Transverse colon (tissue), 4 donors: ENCODE data around the gene RNU1-3. TPM values are rescaled to one million over a fixed set of nuclear protein-coding genes. Genes with fewer than 3 reads are reported as not detected.
"Not testable (repeated sequence)": the region's sequence is repeated elsewhere in the genome, so short reads cannot be mapped to it uniquely, and the experiment has no call there.

Experiments
- DNase-seq: peaks from one replicate; pipeline ENCODE4 v3.0.0-alpha.2; 2019
- H3K27ac ChIP-seq, 4 donors: fragments of 200-600 bp; sonication (generic); 2 replicates each; pipeline ENCODE4 v1.5.1; 2016 to 2018; ENCODE audit warnings: inconsistent platforms in 4 of 4
- H3K27me3 ChIP-seq: fragments of 200-600 bp; sonication (generic); 2 replicates; pipeline ENCODE4 v1.5.1; 2017; ENCODE audit warnings: inconsistent platforms
- H3K36me3 ChIP-seq, 4 donors: fragments of 200-600 bp; sonication (generic); 2 replicates each; pipeline ENCODE4 v1.5.1; 2017 to 2019; ENCODE audit warnings: inconsistent platforms in 4 of 4
- H3K4me1 ChIP-seq, 4 donors: fragments of 200-600 bp; sonication (generic); 2 replicates each; pipeline ENCODE4 v1.5.1; 2017 to 2020; ENCODE audit warnings: inconsistent platforms in 4 of 4
- H3K4me3 ChIP-seq, 4 donors: fragments of 200-600 bp; sonication (generic); 1 replicate in 1 of 4; 2 replicates in 3 of 4; pipeline versions ENCODE4 v1.5.1 to v1.6.1; 2017 to 2019; ENCODE audit warnings: inconsistent platforms in 4 of 4
- H3K9me3 ChIP-seq, 2 donors: fragments of 200-600 bp; sonication (generic); 2 replicates each; pipeline ENCODE4 v1.5.1; 2017 to 2019; ENCODE audit warnings: inconsistent platforms in 2 of 2
- CTCF ChIP-seq, 5 experiments: fragments of 200-600 bp in 3 of 5; fragments of 450-650 bp in 2 of 5; sonication (generic) in 3 of 5; IDR thresholded peaks; 1 replicate in 2 of 5; 2 replicates in 3 of 5; pipeline ENCODE4 v1.5.1; 2016 to 2017; ENCODE audit warnings: antibody characterized with exemption in 5 of 5, inconsistent platforms in 3 of 5, mild to moderate bottlenecking in 2 of 5, moderate library complexity in 1 of 5
- EP300 ChIP-seq: sonication (generic); formaldehyde crosslinking; IDR thresholded peaks from one replicate; pipeline ENCODE4 v1.6.1; 2017; ENCODE audit warnings: antibody characterized with exemption, low read depth
- POLR2A ChIP-seq: fragments of 450-650 bp; IDR thresholded peaks from one replicate; pipeline ENCODE4 v1.6.1; 2016; ENCODE audit warnings: antibody characterized with exemption, mild to moderate bottlenecking, moderate library complexity
- POLR2AphosphoS5 ChIP-seq, 3 donors: sonication (generic); formaldehyde crosslinking; IDR thresholded peaks; one replicate each; pipeline ENCODE4 v1.6.1; 2016; ENCODE audit warnings: antibody characterized with exemption in 3 of 3
- WGBS, 2 donors: methylation state at CpG; one replicate each; pipeline ENCODE4 v1.1.5; 2018; ENCODE audit warnings: low coverage in 1 of 2; 5-methylcytosine and 5-hydroxymethylcytosine counted together
- in situ Hi-C, 4 donors: fragments of 200-750 bp; cut with MboI; loops; one replicate each; pipeline versions ENCODE4 v1.15.0 to v1.15.1; 2017; ENCODE audit warnings: low sequenced_read_pairs in 3 of 4, low pct_ligation_motif_present in 1 of 4, low pct_unique_long_range_greater_than_20kb in 1 of 4
- intact Hi-C: fragments of 100-400 bp; cut with DNase I; formaldehyde crosslinking; loops from one replicate; pipeline ENCODE4 v1.15.1; 2023; ENCODE audit warnings: low total_unique reads
- total RNA-seq, 4 donors: library from RNA; depleted of rRNA; stranded (reverse); fragments of >200 nt; gene quantifications; one replicate each; pipeline ENCODE4 v1.1.0, GENCODE V29; 2016

The RNU1-3 gene
- total RNA-seq, 4 donors from 2014 or later: under 0.01 TPM; not detected in 1

GRCh38 chr1:16632044-16632850 lies 34.5 kb downstream of the RNU1-3 start:
- H3K4me3 ChIP-seq, DNase-seq, H3K4me1 ChIP-seq, intact Hi-C loops, H3K27me3 ChIP-seq, H3K27ac ChIP-seq, H3K9me3 ChIP-seq: not testable (repeated sequence)
- peaks cover 0 to 54% (median 29%) of the 10 kb centered on the region in 4 donors for H3K36me3 ChIP-seq
- in situ Hi-C loops: loop anchor here in 1 of 4 donors (10.0 kb wide), 1 partner anchor 93 kb away; no protein-coding TSS in a partner anchor
- WGBS, 2 donors: 91 to 95% methylated on average over 7 to 14 of the region's 14 CpGs

- TF ChIP-seq EP300: no peak
- no peak for TF ChIP-seq POLR2A
- no peak for TF ChIP-seq CTCF (IDR thresholded peaks at IDR 0.05)
- no peak for TF ChIP-seq POLR2AphosphoS5 (IDR thresholded peaks at IDR 0.05)
- no peaks in the 10 kb centered on the region for H3K27me3 ChIP-seq
- H3K9me3 ChIP-seq: no peaks in the 10 kb centered on the region
- H3K4me3 ChIP-seq: no peak overlapping the region
- 91 to 94% methylated on average over 3 to 20 of the region's 20 CpGs for WGBS, 2 donors
- no peaks in the 10 kb centered on the region for H3K4me1 ChIP-seq
- H3K36me3 ChIP-seq: peaks cover 0 to 55% (median 29%) of the 10 kb centered on the region in 4 donors
- DNase-seq: peak; percentile 29
- H3K27ac ChIP-seq: no peak overlapping the region
- in situ Hi-C loops (loop anchor here in 1 of 4 donors (10.0 kb wide), 1 partner anchor 93 kb away; no protein-coding TSS in a partner anchor), intact Hi-C loops (no loop called here)
Observed at GRCh38 chr1:16631248-16632043, 35.3 kb downstream of the RNU1-3 start.

GRCh38 chr1:16630661-16631247 lies 36.0 kb downstream of the RNU1-3 start:
- H3K27me3 ChIP-seq: no peaks in the 10 kb centered on the region
- H3K27ac ChIP-seq: no peak overlapping the region
- in situ Hi-C loops: loop anchor here in 1 of 4 donors (10.0 kb wide), 1 partner anchor 94 kb away; no protein-coding TSS in a partner anchor
- H3K36me3 ChIP-seq: peaks cover 0 to 62% (median 31%) of the 10 kb centered on the region in 4 donors
- WGBS, 2 donors: 94 to 100% methylated on average over 8 to 36 of the region's 36 CpGs
- no peaks in the 10 kb centered on the region for H3K9me3 ChIP-seq
- no peak for TF ChIP-seq EP300
- intact Hi-C loops: no loop called here
- H3K4me1 ChIP-seq: no peaks in the 10 kb centered on the region
- DNase-seq: peak; percentile 24
- no peak overlapping the region for H3K4me3 ChIP-seq

GRCh38 chr1:16629916-16630530 lies 36.7 kb downstream of the RNU1-3 start:
- H3K4me3 ChIP-seq, H3K27ac ChIP-seq, intact Hi-C loops, H3K4me1 ChIP-seq, H3K9me3 ChIP-seq, H3K27me3 ChIP-seq: not testable (repeated sequence)
- H3K36me3 ChIP-seq: peaks cover 0 to 66% (median 32%) of the 10 kb centered on the region in 4 donors
- in situ Hi-C loops: loop anchor here in 1 of 4 donors (10.0 kb wide), 1 partner anchor 95 kb away; no protein-coding TSS in a partner anchor
- DNase-seq: peak; percentile 16
- WGBS, 2 donors: 93 to 96% methylated on average over 14 to 21 of the region's 21 CpGs

DNA sequence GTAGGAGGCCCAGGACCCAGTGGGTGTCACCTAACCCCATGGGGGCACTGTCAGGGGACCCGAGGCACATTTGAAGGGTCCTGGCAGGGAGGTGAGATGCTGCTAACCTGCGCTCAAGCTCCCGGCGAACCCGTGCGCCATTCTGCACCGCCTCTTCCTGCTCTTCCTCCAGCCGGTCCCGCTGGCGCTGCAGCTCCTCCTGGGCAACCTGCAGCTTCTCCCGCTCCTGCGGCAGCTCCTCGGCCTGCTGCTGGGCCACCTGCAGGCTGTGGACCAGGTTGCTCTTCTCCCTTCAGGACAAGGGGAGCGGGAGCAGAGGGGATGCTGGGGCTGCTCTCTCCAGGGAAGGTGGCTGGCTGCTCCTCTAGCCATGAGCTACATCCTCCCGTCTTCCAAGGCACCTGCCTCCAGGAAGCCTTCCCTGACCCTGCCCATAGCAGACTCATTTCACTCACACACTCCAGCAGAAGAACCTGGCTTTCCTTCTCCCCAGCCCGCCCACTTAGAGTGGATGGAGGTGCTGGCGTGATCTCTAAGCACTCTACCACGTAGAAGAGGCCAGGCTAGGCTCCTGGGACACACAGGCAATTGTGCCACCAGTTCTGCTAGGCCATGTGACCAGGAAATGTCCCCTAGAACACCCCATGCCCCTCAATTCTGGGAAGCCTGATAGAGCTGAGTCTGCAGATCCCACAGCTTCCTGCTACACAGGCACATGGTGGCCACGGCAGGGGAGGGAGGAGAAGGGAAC lies 38.2 kb downstream of the RNU1-3 start:
- H3K27ac ChIP-seq: no peak overlapping the region
- peaks cover 0 to 60% (median 28%) of the 10 kb centered on the region in 4 donors for H3K36me3 ChIP-seq
- H3K4me1 ChIP-seq: peaks cover 3 to 12% (median 11%) of the 10 kb centered on the region in 4 donors
- DNase-seq: peak; percentile 19
- in situ Hi-C loops (no loop called here), intact Hi-C loops (no loop called here)
- whole genome bisulfite sequencing, 2 donors: 88 to 91% methylated on average over 19 of the region's 19 CpGs
- no peaks in the 10 kb centered on the region for H3K27me3 ChIP-seq
- no peak overlapping the region for H3K4me3 ChIP-seq
- no peak for TF ChIP-seq EP300
- TF ChIP-seq POLR2A: no peak
- no peak for TF ChIP-seq POLR2AphosphoS5 (IDR thresholded peaks at IDR 0.05)
- TF ChIP-seq CTCF (IDR thresholded peaks at IDR 0.05): no peak
- no peaks in the 10 kb centered on the region for H3K9me3 ChIP-seq

- H3K27me3 ChIP-seq, in situ Hi-C loops, DNase-seq, H3K27ac ChIP-seq, intact Hi-C loops, H3K9me3 ChIP-seq, H3K4me3 ChIP-seq: not testable (repeated sequence)
- Histone ChIP-seq H3K36me3 (peaks cover 0 to 47% (median 24%) of the 10 kb centered on the region in 4 donors), H3K4me1 (peaks cover 3 to 15% (median 13%) of the 10 kb centered on the region in 4 donors)
- 87 to 90% methylated on average over 10 to 15 of the region's 15 CpGs for WGBS, 2 donors
Observed at GRCh38 chr1:16626409-16626983, 40.3 kb downstream of the RNU1-3 start.
